GM19438 (cell line): ENCODE results near the gene ANKRD24.
"Not testable (repeated sequence)": the region's sequence is repeated elsewhere in the genome, so short reads cannot be mapped to it uniquely, and the experiment has no call there.

ENCODE experiments used
- ATAC-seq: cut with Tn5 transposase; IDR thresholded peaks from one replicate; pipeline ENCODE4 v1.9.1; 2021; ENCODE audit warnings: low read depth; ENCODE audit not compliant: unreplicated experiment

Gene ANKRD24

DNA sequence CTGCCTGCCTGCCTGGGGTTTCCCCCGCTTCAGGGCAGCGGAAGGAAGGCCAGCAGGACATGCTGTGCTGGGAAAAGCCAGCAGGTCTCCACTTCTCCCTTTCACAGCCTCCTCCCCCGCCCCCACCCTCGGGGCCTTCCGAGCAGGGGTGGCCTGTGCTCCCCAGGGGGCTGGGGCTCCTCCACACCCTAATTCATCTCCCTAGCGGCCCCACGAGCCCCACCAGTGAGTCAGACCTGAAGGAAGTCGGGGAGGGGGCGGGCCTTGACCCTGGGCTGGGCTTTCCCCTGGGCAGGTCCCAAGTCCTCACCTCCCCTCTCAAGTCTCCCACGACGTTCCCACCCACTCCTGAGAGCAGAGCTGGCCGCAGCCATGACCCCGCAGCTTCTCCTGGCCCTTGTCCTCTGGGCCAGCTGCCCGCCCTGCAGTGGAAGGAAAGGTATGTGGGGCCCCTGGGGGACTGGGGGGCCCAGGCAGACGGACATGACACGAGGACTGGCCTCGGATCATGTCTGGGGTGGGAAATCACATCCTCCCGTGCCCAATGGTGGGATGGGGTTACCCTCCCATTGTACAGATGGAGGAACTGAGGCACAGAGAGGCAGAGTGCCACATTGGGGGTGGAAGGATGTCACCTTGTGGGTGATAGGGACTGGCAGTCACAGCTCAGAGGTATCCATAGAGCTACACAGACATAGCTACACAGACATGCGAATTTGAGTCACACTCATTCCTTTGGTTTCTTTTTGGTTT, 46.9 kb downstream of the ANKRD24 start, which contains the start of gene EBI3:
Gene EBI3 (plus strand): TSS at position 345 of the 753 bp plus-strand sequence. CDS start 28 bp downstream, at position 373.
- ATAC-seq, result peak; percentile 56

DNA sequence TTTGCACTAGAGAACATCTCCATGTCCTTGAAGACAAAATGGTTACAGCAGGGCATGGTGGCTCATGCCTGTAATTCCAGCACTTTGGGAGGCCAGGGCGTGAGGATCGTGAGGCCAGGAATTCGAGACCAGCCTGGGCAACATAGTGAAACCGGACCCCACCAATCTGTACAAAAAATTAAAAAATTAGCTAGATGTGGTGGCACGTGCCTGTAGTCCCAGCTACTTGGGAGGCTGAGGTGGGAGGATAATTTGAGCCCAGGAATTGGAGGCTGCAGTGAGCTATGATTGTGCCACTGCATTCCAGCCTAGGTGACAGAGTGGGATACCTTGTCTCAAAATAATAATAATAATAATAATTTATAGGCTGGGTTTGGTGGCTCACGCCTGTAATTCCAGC, 47.7 kb downstream of the ANKRD24 start:
- ATAC-seq, result not testable (repeated sequence)

DNA sequence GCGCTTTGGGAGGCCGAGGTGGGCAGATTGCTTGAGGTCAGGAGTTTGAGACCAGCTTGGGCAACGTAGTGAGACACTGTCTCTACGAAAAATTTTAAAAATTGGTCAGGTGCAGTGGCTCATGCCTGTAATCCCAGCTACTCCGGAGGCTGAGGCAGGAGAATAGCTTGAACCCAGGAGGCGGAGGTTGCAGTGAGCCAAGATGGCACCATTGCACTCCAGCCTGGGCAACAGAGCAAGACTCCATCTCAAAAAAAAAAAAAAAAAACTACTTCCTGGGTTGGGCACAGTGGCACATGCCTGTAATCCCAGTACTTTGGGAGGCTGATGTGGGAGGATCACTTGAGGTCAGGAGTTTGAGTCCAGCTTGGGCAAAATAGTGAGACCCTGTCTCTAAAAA, 49.0 kb downstream of the ANKRD24 start:
- ATAC-seq, result not testable (repeated sequence)

GRCh38 chr19:4232139-4232538, 49.6 kb downstream of the ANKRD24 start:
- not testable (repeated sequence) for ATAC-seq

- no peak for ATAC-seq
Measured at GRCh38 chr19:4232614-4233281, 50.3 kb downstream of the ANKRD24 start.

GRCh38 chr19:4233282-4233853, 50.9 kb downstream of the ANKRD24 start:
- no peak for ATAC-seq

DNA sequence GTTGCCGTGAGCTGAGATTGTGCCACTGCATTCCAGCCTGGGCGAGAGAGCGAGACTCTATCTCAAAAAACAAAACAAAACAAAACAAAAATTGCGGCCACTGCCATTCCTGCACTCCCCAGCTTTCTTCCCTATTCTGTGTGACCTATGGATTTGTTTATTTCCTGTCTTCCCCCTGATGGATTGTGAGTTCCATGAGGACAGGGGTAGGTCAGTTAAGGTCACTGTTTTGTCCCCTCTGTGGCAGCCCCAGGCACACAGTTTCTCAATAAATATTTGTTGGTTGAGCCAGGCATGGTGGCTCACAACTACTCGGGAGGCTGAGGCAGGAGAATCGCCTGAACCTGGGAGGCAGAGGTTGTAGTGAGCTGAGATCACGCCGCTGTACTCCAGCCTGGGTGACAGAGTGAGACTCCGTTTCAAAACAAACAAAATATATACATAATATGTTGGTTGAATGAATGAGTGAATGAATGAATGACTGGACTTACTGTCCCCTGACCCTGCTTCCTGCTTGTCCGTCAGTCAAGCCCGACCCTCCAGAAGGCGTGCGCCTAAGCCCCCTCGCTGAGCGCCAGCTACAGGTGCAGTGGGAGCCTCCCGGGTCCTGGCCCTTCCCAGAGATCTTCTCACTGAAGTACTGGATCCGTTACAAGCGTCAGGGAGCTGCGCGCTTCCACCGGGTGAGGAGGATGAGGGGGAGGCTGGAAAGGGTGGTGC, 51.8 kb downstream of the ANKRD24 start:
- ATAC-seq, result no peak

DNA sequence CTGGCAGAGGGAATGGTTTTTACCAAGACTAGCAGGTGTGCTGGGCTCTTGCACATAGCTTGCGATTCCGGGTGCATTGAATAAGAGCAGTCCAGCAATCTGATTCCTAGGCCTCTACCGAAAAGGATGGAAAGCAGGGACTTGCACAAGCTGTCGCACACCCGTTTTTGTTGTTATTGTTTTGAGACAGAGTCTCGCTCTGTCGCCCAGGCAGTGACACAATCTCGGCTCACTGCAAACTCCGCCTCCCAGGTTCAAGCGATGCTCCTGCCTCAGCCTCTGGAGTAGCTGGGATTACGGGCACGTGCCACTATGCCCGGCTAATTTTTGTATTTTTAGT, 52.3 kb downstream of the ANKRD24 start:
- no peak for ATAC-seq

DNA sequence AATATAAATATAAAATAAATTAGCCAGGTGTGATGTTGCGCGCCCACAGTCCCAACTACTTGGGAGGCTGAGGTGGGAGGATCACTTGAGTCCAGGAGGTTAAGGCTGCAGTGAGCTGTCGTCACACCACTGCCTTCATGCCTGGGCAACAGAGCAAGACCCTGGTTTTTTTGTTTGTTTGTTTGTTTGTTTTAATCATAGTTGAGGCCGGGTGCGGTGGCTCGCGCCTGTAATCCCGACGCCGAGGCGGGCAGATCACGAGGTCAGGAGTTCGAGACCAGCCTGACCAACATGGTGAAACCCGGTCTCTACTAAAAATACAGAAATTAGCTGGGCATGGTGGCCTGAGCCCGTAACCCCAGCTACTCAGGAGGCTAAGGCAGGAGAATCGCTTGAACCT, 55.0 kb downstream of the ANKRD24 start:
- ATAC-seq, result not testable (repeated sequence)

DNA sequence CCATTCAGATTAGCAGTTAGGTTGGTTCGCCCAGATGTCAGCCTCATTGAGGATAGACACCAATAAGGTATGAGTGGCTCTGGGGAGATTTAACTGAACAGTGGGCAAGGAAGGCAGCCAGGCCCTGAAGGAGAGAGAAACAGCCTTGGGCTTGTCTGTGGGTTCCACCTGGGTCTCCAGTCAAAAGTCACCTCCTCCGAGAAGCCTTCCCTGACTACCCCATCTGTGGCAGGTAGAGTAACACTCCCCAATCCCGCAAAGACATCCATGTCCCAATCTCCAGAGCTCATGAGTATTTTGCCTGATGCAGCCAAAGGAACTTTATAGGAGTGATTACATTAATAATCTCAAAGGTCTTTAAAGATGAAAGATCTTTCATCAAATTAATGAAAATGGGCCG, 56.3 kb downstream of the ANKRD24 start:
- ATAC-seq, result no peak

- no peak for ATAC-seq
Measured at GRCh38 chr19:4241824-4242430, 59.4 kb downstream of the ANKRD24 start.

- ATAC-seq, result not testable (repeated sequence)
Measured at GRCh38 chr19:4245938-4246337, 63.4 kb downstream of the ANKRD24 start.

- peak; percentile 80 for ATAC-seq
Measured at GRCh38 chr19:4246767-4247593, 64.5 kb downstream of the ANKRD24 start, which contains the start of gene YJU2. Gene YJU2, plus strand, starts transcription at chr19:4247080. Its CDS starts 67 bp downstream, at chr19:4247147.

GRCh38 chr19:4256563-4256962, 74.1 kb downstream of the ANKRD24 start:
- no peak for ATAC-seq

DNA sequence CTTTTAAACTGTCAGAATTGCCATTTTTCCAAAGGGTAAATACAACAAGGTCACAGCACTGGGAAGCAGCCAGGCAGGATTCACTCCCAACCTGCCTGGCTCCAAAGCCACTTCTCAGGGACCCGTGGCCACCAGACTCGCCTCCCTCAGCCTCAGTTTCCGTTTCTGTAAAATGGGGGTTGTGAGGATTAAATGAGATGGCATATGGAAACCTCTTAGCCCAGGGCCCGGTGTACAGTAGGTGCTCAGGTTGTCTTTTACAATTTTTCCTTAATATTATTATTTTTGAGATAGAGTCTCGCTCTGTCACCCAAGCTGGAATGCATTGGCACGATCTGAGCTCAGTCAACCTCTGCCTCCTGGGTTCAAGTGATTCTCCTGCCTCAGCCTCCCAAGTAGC, 74.5 kb downstream of the ANKRD24 start:
- no peak for ATAC-seq

- ATAC-seq, result no peak
Measured at GRCh38 chr19:4258181-4258580, 75.7 kb downstream of the ANKRD24 start.

DNA sequence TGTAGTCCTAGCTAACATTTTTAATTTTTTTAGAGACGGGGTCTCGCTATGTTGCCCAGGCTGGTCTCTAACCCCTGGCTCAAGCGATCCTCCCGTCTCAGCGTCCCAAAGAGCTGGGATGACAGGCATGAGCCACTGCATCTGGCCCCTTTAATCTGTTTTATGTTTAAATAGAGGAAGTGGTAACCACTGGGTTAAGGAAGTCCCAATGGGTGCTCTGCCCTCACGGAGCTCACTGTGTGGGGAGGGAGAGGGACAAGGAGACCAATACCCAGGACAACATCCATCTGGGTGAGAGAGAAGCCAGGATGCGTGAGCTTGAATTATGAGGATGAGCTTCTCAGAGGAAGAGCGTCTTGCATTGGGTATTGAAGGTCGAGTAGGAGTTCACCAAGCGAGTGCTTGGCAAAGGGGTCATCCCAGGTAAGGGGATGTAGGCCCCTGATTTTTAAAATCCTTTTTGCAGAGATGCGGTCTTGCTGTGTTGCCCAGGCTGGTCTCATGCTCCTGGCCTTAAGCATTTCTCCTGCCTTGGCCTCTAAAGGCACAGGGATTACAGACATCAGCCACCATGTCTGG, 78.2 kb downstream of the ANKRD24 start:
- ATAC-seq, result no peak

GRCh38 chr19:4264812-4265211, 82.3 kb downstream of the ANKRD24 start:
- ATAC-seq, result no peak

DNA sequence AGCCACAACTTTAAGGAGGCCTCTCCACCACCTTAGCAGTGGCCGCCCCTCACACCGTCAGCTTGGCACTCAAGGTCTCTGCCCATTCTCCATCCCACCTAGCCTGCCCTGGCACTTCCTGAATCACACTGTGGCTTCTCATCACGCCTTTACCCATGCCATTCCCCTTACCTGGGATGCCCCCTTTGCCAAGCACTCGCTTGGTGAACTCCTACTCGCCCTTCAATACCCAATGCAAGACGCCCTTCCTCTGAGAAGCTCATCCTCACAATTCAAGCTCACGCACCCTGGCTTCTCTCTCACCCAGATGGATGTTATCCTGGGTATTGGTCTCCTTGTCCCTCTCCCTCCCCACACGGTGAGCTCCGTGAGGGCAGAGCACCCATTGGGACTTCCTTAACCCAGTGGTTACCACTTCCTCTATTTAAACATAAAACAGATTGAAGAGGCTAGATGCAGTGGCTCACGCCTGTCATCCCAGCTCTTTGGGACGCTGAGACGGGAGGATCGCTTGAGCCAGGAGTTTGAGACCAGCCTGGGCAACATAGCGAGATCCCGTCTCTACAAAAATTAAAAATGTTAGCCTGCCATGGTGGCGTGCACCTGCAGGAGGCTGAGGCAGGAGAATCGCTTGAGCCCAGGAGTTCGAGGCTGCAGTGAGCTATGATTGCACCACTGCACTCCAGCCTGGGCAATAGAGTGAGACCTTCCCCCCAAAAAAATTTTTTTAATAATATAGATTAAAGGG, 83.9 kb downstream of the ANKRD24 start:
- no peak for ATAC-seq
